Glutamatergic neuron (in vitro differentiated cells): Measurements from ENCODE around the gene ZCCHC24. TPM values are rescaled to one million over a fixed set of nuclear protein-coding genes. Genes with fewer than 3 reads are reported as not detected.

ENCODE experiments used
- DNase-seq: peaks from one replicate; pipeline ENCODE4 v3.0.0; 2022
- H3K27ac Mint-ChIP-seq: one replicate; pipeline ENCODE4 v1.8.0; 2020; ENCODE audit warnings: mild to moderate bottlenecking, mixed read lengths, inconsistent platforms; ENCODE audit not compliant: unreplicated experiment
- H3K27me3 Mint-ChIP-seq: one replicate; pipeline ENCODE4 v1.8.0; 2020; ENCODE audit warnings: mild to moderate bottlenecking, moderate library complexity, mixed read lengths, inconsistent platforms; ENCODE audit not compliant: unreplicated experiment
- H3K36me3 Mint-ChIP-seq: one replicate; pipeline ENCODE4 v1.8.0; 2020; ENCODE audit warnings: mild to moderate bottlenecking, mixed read lengths, inconsistent platforms; ENCODE audit not compliant: unreplicated experiment
- H3K4me1 Mint-ChIP-seq: one replicate; pipeline ENCODE4 v1.8.0; 2020; ENCODE audit warnings: mild to moderate bottlenecking, low read depth, mixed read lengths, inconsistent platforms; ENCODE audit not compliant: unreplicated experiment
- H3K4me3 Mint-ChIP-seq: one replicate; pipeline ENCODE4 v1.8.0; 2020; ENCODE audit warnings: mild to moderate bottlenecking, mixed read lengths, inconsistent platforms; ENCODE audit not compliant: unreplicated experiment
- H3K9me3 Mint-ChIP-seq: one replicate; pipeline ENCODE4 v1.8.0; 2020; ENCODE audit warnings: mild to moderate bottlenecking, moderate library complexity, mixed read lengths, inconsistent platforms; ENCODE audit not compliant: unreplicated experiment
- CTCF ChIP-seq: fragments of 200-600 bp; sonication (generic); IDR thresholded peaks from one replicate; pipeline ENCODE4 v1.5.0; 2021; ENCODE audit not compliant: partially characterized antibody, unreplicated experiment
- total RNA-seq: library from RNA; stranded (reverse); fragmentation: NEBNext Ultra II Directional; extraction: Animal tissue kit (Norgen Biotek cat#: 25700); gene quantifications from one replicate; pipeline ENCODE4 v1.2.1, GENCODE V29; 2021; ENCODE audit not compliant: unreplicated experiment

The ZCCHC24 gene
- total RNA-seq, 1 donor from 2014 or later = 3.0 TPM

- H3K27me3 Mint-ChIP-seq = no peaks in the 10 kb centered on the region
- no peak for DNase-seq
- no peak overlapping the region for H3K27ac Mint-ChIP-seq
- H3K36me3 Mint-ChIP-seq = no peaks in the 10 kb centered on the region
- H3K4me1 Mint-ChIP-seq = peaks cover 4% of the 10 kb centered on the region
- no peak for TF ChIP-seq CTCF
- no peak overlapping the region for H3K4me3 Mint-ChIP-seq
- peaks cover 2% of the 10 kb centered on the region for H3K9me3 Mint-ChIP-seq
These were observed 18.4 kb upstream of the ZCCHC24 start for GRCh38 chr10:79463578-79464496.

- Mint-ChIP-seq H3K27ac (no peak overlapping the region), H3K4me1 (peaks cover 4% of the 10 kb centered on the region), H3K36me3 (no peaks in the 10 kb centered on the region), H3K9me3 (peaks cover 2% of the 10 kb centered on the region), H3K4me3 (no peak overlapping the region), H3K27me3 (no peaks in the 10 kb centered on the region)
- no peak for DNase-seq
- no peak for TF ChIP-seq CTCF
These were observed 15.3 kb upstream of the ZCCHC24 start for GRCh38 chr10:79460687-79461086.

GRCh38 chr10:79459243-79459642 lies 13.8 kb upstream of the ZCCHC24 start:
- TF ChIP-seq CTCF = no peak
- no peaks in the 10 kb centered on the region for H3K27me3 Mint-ChIP-seq
- no peaks in the 10 kb centered on the region for H3K36me3 Mint-ChIP-seq
- no peaks in the 10 kb centered on the region for H3K4me1 Mint-ChIP-seq
- H3K27ac Mint-ChIP-seq = no peak overlapping the region
- H3K4me3 Mint-ChIP-seq = no peak overlapping the region
- DNase-seq = no peak
- no peaks in the 10 kb centered on the region for H3K9me3 Mint-ChIP-seq

GRCh38 chr10:79458483-79458882 lies 13.1 kb upstream of the ZCCHC24 start:
- no peaks in the 10 kb centered on the region for H3K9me3 Mint-ChIP-seq
- H3K27ac Mint-ChIP-seq = no peak overlapping the region
- DNase-seq = no peak
- no peaks in the 10 kb centered on the region for H3K36me3 Mint-ChIP-seq
- H3K4me3 Mint-ChIP-seq = no peak overlapping the region
- no peaks in the 10 kb centered on the region for H3K4me1 Mint-ChIP-seq
- TF ChIP-seq CTCF = no peak
- no peaks in the 10 kb centered on the region for H3K27me3 Mint-ChIP-seq

GRCh38 chr10:79457256-79457785 lies 11.9 kb upstream of the ZCCHC24 start:
- H3K9me3 Mint-ChIP-seq = no peaks in the 10 kb centered on the region
- no peaks in the 10 kb centered on the region for H3K36me3 Mint-ChIP-seq
- no peak for TF ChIP-seq CTCF
- H3K27ac Mint-ChIP-seq = no peak overlapping the region
- H3K4me1 Mint-ChIP-seq = no peaks in the 10 kb centered on the region
- H3K27me3 Mint-ChIP-seq = peaks cover 2% of the 10 kb centered on the region
- DNase-seq = no peak
- H3K4me3 Mint-ChIP-seq = no peak overlapping the region
